NB4 (cell line): Measurements from ENCODE around the gene ZNF148.

Experiments used
- DNase-seq: peaks from one replicate; pipeline ENCODE4 v3.0.0; 2010; ENCODE audit warnings: low read depth
- H3K4me3 ChIP-seq: one replicate; pipeline ENCODE4 v1.5.1; 2011; ENCODE audit warnings: mild to moderate bottlenecking, low read depth, low read length, moderate library complexity
- CTCF ChIP-seq: IDR thresholded peaks from one replicate; pipeline ENCODE4 v1.5.1; 2012; ENCODE audit warnings: low read depth, low read length
- MAX ChIP-seq: IDR thresholded peaks from 2 replicates; pipeline ENCODE4 v1.6.1; 2011; ENCODE audit warnings: low read depth, low read length
- MYC ChIP-seq: IDR thresholded peaks from 2 replicates; pipeline ENCODE4 v1.6.1; 2011; ENCODE audit warnings: low read depth, low read length
- POLR2A ChIP-seq: IDR thresholded peaks from 2 replicates; pipeline ENCODE4 v1.6.1; 2011; ENCODE audit warnings: mild to moderate bottlenecking; ENCODE audit not compliant: insufficient read length; ENCODE audit errors: extremely low read depth

ZNF148 gene

DNA sequence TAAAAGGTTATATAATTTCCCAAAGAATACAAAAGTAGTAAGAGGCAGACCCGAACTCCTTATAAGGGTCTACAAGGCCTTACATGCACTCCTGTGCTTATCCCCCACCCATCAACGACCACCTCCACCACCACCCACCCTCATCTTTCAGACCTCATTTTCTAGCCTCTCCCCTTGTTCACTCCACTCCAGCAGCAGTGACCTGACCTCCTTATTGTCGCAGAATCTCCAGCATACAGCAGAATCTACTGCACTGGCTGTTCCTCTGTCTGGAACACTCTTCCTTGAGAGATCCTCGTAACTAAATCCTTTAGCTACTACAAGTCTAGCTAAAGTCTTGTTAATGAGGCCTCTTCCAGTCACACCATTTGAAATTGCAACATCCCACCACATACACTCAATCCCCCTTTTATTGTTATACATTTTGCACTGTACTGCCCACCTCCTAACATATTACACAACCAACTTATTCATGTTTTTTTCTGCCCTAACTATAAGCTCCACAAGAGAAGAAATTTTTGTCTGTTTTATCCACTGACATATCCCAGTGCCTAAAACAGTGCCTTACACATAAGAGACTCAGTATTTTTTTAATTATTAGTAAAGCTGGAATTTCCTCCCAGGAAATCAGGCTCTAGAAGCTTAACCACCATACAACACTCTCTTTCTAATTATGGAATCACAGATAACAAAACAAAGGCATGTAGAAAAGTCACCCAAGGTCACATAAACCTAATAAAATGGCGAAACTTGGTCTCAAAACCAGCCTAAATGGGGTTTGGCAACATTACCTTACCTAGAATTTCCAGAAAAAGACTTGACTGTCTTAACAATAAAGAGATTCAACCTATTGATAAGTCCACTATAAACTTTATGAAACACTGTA, 40.2 kb downstream of the ZNF148 start:
- DNase-seq: peak; percentile 89
- peak overlapping the region; percentile 63 for H3K4me3 ChIP-seq

GRCh38 chr3:125332504-125332903, 42.6 kb downstream of the ZNF148 start:
- H3K4me3 ChIP-seq: no peak overlapping the region
- DNase-seq: no peak
- no peak for TF ChIP-seq CTCF
- TF ChIP-seq POLR2A: no peak
- no peak for TF ChIP-seq MAX
- no peak for TF ChIP-seq MYC

More for the DNA sequence above, 40.2 kb downstream of the ZNF148 start:
- TF ChIP-seq CTCF: no peak
- peak; percentile 13; the same call in 1 of the 2 replicates for TF ChIP-seq MAX

DNA sequence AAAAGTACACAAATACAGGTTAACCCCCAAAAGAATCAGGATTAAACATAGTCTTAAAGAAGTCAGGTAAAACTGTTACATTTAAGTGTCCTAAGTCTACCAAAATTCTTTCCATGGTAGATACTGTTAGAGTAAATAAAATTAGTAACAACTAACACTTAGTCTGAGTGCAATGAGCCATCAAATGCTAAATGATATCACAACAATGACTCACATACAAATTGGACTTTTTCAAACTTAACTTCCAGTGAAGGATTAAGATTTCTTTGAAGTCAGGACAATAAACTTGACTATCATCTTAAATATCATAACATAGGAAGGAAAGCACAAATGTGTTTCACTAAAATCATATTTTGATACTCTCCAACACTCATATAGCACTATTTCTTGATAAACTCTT, 43.9 kb downstream of the ZNF148 start:
- no peak overlapping the region for H3K4me3 ChIP-seq
- TF ChIP-seq MYC (no peak), MAX (no peak), POLR2A (no peak)
- DNase-seq: no peak

GRCh38 chr3:125326957-125327356, 48.2 kb downstream of the ZNF148 start:
- no peak overlapping the region for H3K4me3 ChIP-seq
- no peak for DNase-seq
- TF ChIP-seq CTCF: no peak
- TF ChIP-seq POLR2A: no peak
- TF ChIP-seq MAX: no peak
- no peak for TF ChIP-seq MYC

- TF ChIP-seq CTCF (no peak), MAX (no peak), POLR2A (no peak), MYC (no peak)
- H3K4me3 ChIP-seq: no peak overlapping the region
- no peak for DNase-seq
These were observed 49.4 kb downstream of the ZNF148 start for GRCh38 chr3:125325746-125326145.

DNA sequence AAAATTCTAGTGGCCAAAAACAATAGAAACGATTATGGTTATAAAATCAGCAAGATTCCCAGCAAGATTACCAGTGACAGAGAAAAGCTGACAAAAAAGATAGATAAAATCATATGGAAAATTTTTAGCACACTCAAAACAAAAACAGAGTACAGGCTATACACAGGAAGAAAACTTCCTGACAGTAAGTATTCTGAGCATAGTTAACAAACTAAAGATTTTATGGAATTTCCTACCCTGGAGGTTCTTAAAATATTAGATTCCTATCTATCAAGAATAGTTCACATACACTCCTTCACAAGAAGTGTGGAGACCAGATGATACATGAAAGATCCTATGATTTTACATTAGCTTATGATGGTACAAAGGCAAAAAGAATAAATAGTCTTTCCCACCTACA, 50.8 kb downstream of the ZNF148 start:
- no peak overlapping the region for H3K4me3 ChIP-seq
- no peak for TF ChIP-seq MAX
- TF ChIP-seq CTCF: no peak
- TF ChIP-seq MYC: no peak
- no peak for TF ChIP-seq POLR2A
- DNase-seq: no peak
